ENCODE results near the gene CCDC134.

CCDC134 gene

GRCh38 chr22:41821471-41822316 lies 21.2 kb downstream of the CCDC134 start:
- peaks cover 9% of the 10 kb centered on the region for H3K36me3 Mint-ChIP-seq (ENCODE audit: insufficient read depth)
- ATAC-seq (replicated peaks) = no peak
- H3K9me3 Mint-ChIP-seq = no peaks in the 10 kb centered on the region
- no peak overlapping the region for H3K4me3 Mint-ChIP-seq
- peaks cover 13 to 18% of the 10 kb centered on the region in 2 donors for H3K4me1 Mint-ChIP-seq (ENCODE audit: low read depth in 2 of 2)
- peak overlapping the region; percentile 81 to 88 for H3K27ac Mint-ChIP-seq
- DNase-seq = no peak
- H3K27me3 Mint-ChIP-seq = no peaks in the 10 kb centered on the region

GRCh38 chr22:41822317-41823057 lies 22.0 kb downstream of the CCDC134 start:
- ATAC-seq (replicated peaks) = peak; percentile 95
- Mint-ChIP-seq H3K27me3 (no peaks in the 10 kb centered on the region), H3K9me3 (no peaks in the 10 kb centered on the region), H3K4me3 (no peak overlapping the region), H3K4me1 (ENCODE audit: low read depth in 2 of 2) (peaks cover 13 to 18% of the 10 kb centered on the region in 2 donors), H3K36me3 (ENCODE audit: insufficient read depth) (peaks cover 9% of the 10 kb centered on the region), H3K27ac (peak overlapping the region; percentile 81 to 88)
- peak; percentile 50 to 52 (median 50) for DNase-seq

DNA sequence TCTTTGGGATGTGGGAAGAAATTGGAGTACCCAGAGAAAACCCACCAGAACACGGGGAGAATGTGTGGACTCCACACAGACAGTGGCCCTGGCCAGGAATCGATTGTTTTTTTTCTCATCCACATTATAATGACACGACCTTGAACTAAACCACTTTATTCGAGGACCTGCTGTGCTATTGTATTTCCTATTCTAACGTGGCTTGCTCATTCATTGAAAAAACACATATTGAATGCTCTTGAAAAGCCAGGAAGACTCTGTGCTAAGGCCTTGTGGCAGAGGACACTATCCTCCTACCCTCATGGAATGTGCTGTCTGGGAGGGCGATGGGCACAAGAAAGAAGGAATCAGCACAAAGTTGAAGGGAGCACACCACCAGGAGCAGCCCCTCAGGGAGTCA lies 23.3 kb downstream of the CCDC134 start:
- Mint-ChIP-seq H3K27me3 (no peaks in the 10 kb centered on the region), H3K4me1 (ENCODE audit: low read depth in 2 of 2) (peaks cover 13 to 18% of the 10 kb centered on the region in 2 donors), H3K4me3 (no peak overlapping the region), H3K36me3 (ENCODE audit: insufficient read depth) (peaks cover 9% of the 10 kb centered on the region), H3K27ac (peak overlapping the region; percentile 81 to 85), H3K9me3 (no peaks in the 10 kb centered on the region)
- ATAC-seq (replicated peaks) = no peak
- no peak for DNase-seq

GRCh38 chr22:41825376-41825775 lies 24.9 kb downstream of the CCDC134 start:
- ATAC-seq (replicated peaks) (no peak), DNase-seq (no peak)
- peak overlapping the region in 1 of 2 donors; percentile 81 for H3K27ac Mint-ChIP-seq
- H3K4me1 Mint-ChIP-seq (ENCODE audit: low read depth in 2 of 2) = peaks cover 13 to 18% of the 10 kb centered on the region in 2 donors
- H3K9me3 Mint-ChIP-seq = no peaks in the 10 kb centered on the region
- H3K36me3 Mint-ChIP-seq (ENCODE audit: insufficient read depth) = peaks cover 13% of the 10 kb centered on the region
- no peak overlapping the region for H3K4me3 Mint-ChIP-seq
- no peaks in the 10 kb centered on the region for H3K27me3 Mint-ChIP-seq

DNA sequence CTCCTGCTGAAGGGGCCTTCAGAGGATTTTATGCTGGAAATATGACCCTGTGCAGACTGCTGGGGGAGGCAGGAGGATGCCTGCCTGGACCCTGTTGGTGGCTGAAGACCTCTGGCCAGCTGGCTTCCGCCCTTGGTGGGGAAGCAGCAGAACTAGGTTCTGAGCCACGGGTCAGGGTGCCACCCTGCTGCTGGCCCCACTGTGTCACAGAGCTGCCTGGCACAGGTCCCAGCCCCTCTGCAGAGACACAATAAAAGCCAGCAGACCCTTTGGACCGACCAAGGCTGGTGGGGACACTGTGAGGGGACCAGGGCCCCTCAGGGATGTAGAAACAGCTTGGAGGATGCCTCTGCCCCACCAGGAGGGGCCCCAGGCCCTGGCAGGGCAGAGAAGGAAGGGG lies 25.5 kb downstream of the CCDC134 start:
- Mint-ChIP-seq H3K27ac (no peak overlapping the region), H3K27me3 (no peaks in the 10 kb centered on the region)

DNA sequence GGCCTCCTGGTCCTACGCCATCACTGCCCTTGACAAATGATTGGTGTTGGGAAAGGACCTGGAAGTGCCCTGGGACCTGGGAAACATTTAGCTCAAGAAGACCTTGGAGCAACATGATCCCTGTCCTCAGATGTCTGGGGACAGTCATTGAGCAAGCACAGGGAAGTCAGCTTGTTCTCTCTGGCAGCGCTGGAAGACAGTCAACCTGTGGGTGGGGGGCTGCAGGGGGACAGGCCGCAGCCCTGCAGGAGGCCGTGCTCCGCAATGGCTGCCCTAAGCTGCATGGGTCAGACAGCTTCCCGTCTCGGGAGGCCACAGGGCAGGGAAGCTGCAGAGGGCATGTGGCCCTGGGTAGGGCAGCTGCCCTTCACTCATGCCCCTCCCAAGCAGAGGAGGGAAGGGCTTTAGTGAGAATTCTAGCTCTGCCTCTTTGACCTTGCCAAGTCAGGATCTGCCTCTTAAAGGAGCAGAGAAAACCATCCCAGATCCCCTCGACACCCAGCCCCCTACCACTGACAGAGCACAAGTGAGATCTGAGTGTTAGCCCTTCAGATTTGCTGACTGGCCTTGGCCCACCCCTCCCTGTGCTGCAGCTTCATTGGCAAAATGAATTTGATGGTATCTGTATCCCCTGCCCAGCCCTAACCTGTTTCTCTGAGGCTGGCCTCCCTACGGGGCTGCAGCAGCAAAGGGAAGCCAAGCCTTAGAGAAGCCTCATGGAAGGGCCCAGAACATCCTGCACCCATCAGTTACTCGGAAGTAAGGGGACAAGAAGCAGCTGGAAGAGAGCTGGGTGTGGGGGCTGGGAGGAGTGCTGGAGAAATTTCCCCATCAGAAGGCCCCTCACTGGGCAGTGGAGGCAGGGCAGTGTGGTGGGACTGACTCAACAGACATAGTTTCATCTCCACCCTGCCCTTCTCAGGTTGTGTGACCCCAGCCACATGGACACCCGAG lies 26.2 kb downstream of the CCDC134 start:
- peaks cover 13% of the 10 kb centered on the region for H3K36me3 Mint-ChIP-seq (ENCODE audit: insufficient read depth)

More for the DNA sequence above, 25.5 kb downstream of the CCDC134 start:
- H3K4me1 Mint-ChIP-seq (ENCODE audit: low read depth in 2 of 2) = peaks cover 13 to 18% of the 10 kb centered on the region in 2 donors
- H3K4me3 Mint-ChIP-seq = no peak overlapping the region
- H3K9me3 Mint-ChIP-seq = no peaks in the 10 kb centered on the region
- DNase-seq (no peak), ATAC-seq (replicated peaks) (no peak)
- H3K36me3 Mint-ChIP-seq (ENCODE audit: insufficient read depth) = peaks cover 13% of the 10 kb centered on the region

DNA sequence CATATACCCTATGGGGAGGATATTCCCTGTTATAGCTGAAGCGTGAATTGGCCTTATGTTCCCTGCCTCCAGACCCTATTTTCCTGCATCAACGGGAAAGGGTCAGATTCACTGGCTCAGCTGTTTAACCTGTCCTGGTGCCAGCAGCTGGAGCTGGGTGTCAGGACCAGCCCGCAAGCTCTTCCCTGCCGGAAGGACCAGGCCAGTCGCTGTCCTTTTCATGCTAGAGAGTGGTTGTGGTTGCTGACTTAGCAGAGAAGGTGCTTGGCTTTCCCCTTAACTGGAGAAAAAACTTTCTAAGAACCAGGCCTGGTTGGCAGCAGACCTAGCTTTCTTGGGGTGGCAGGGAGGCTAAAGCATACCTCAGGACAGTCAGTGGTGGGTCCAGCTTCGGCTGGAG lies 27.2 kb downstream of the CCDC134 start:
- Mint-ChIP-seq H3K27ac (peak overlapping the region in 1 of 2 donors; percentile 21), H3K27me3 (no peaks in the 10 kb centered on the region), H3K36me3 (ENCODE audit: insufficient read depth) (peaks cover 20% of the 10 kb centered on the region), H3K4me1 (ENCODE audit: low read depth in 2 of 2) (peaks cover 10% of the 10 kb centered on the region in 2 donors), H3K4me3 (no peak overlapping the region), H3K9me3 (no peaks in the 10 kb centered on the region)
- no peak for ATAC-seq (replicated peaks)
- DNase-seq = no peak

More for the DNA sequence above, 26.2 kb downstream of the CCDC134 start:
- no peaks in the 10 kb centered on the region for H3K27me3 Mint-ChIP-seq
- H3K27ac Mint-ChIP-seq = peak overlapping the region in 1 of 2 donors; percentile 75
- H3K9me3 Mint-ChIP-seq = no peaks in the 10 kb centered on the region
- H3K4me1 Mint-ChIP-seq (ENCODE audit: low read depth in 2 of 2) = peaks cover 9 to 15% of the 10 kb centered on the region in 2 donors
- ATAC-seq (replicated peaks) (no peak), DNase-seq (no peak)
- H3K4me3 Mint-ChIP-seq = no peak overlapping the region

DNA sequence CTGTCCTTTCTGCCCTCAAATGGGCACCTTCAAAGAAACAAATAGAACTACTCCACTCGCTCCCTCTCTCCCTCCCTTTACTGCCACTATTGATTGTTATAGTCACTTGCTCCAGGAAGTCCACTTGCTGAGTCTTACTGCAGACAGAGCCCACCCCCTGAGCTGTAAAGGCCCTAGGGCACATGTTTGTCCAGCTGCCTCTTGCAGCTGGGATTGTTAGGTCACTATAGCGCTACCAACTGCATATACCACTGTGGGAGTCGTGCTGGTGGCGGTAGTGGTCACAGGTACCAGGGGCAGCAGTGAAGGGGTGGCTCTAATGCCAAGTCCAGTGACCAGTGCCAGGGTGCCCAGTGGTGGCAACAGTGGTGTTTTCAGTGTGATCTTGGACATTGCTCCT lies 28.0 kb downstream of the CCDC134 start:
- DNase-seq (no peak), ATAC-seq (replicated peaks) (no peak)
- Mint-ChIP-seq H3K36me3 (ENCODE audit: insufficient read depth) (peaks cover 22% of the 10 kb centered on the region), H3K9me3 (no peaks in the 10 kb centered on the region), H3K27ac (peak overlapping the region in 1 of 2 donors; percentile 21), H3K4me1 (ENCODE audit: low read depth in 2 of 2) (peaks cover 7% of the 10 kb centered on the region in 2 donors), H3K4me3 (no peak overlapping the region), H3K27me3 (no peaks in the 10 kb centered on the region)

DNA sequence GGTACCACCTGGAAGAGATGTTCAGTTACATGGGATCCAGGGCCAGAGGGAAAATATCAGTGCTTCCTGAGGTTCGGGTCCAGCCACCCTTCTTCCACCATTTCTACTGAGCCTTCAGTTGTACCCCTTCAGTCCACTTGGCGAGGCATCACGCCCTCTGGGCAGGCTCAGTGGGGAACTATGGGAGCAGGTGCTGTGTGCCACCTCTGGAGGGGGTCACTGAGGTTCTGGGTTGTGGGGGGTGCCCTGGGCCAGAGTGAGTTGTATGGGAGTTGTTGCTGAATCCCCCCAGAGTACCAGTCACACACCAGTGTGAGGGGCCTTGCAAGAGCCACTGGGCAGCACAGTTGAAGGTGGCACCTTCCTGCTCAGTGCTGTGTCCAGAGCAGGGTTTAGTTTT lies 29.7 kb downstream of the CCDC134 start:
- H3K4me1 Mint-ChIP-seq (ENCODE audit: low read depth in 2 of 2) = peaks cover 14% of the 10 kb centered on the region in 2 donors
- no peaks in the 10 kb centered on the region for H3K27me3 Mint-ChIP-seq
- no peak for ATAC-seq (replicated peaks)
- peak overlapping the region; percentile 53 to 55 for H3K27ac Mint-ChIP-seq
- H3K36me3 Mint-ChIP-seq (ENCODE audit: insufficient read depth) = peaks cover 27% of the 10 kb centered on the region
- H3K9me3 Mint-ChIP-seq = no peaks in the 10 kb centered on the region
- no peak overlapping the region for H3K4me3 Mint-ChIP-seq
- no peak for DNase-seq

DNA sequence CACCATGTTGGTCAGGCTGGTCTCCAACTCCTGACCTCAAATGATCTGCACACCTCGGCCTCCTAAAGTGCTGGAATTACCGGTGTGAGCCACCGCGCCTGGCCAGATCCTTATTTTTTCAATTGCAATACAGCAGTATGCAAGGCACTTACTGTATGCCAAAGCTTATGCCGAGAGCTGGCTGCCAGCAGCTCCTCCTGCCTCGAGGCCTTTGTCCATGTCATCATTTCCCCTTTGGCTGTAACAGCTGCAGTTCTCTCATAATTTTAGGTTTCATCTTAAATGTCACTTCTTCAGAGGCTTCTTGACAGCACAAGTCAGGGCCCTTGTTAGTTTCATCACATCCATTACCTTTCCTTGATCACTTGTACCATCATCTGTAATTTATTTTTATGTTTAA lies 30.9 kb downstream of the CCDC134 start:
- H3K9me3 Mint-ChIP-seq = no peaks in the 10 kb centered on the region

GRCh38 chr22:41831828-41832552 lies 31.5 kb downstream of the CCDC134 start:
- peaks cover 19 to 20% of the 10 kb centered on the region in 2 donors for H3K4me1 Mint-ChIP-seq (ENCODE audit: low read depth in 2 of 2)
- peak overlapping the region; percentile 99 to 100 for H3K27ac Mint-ChIP-seq
- H3K27me3 Mint-ChIP-seq = no peaks in the 10 kb centered on the region
- peak overlapping the region; percentile 93 to 96 for H3K4me3 Mint-ChIP-seq
- H3K9me3 Mint-ChIP-seq = no peaks in the 10 kb centered on the region
- ATAC-seq (replicated peaks) (no peak), DNase-seq (no peak)
- H3K36me3 Mint-ChIP-seq (ENCODE audit: insufficient read depth) = peaks cover 26% of the 10 kb centered on the region

More for the DNA sequence above, 30.9 kb downstream of the CCDC134 start:
- Mint-ChIP-seq H3K4me3 (peak overlapping the region in 1 of 2 donors; percentile 96), H3K36me3 (ENCODE audit: insufficient read depth) (peaks cover 24% of the 10 kb centered on the region), H3K27ac (peak overlapping the region in 1 of 2 donors; percentile 99), H3K27me3 (no peaks in the 10 kb centered on the region), H3K4me1 (ENCODE audit: low read depth in 2 of 2) (peaks cover 14 to 15% of the 10 kb centered on the region in 2 donors)
- no peak for ATAC-seq (replicated peaks)
- DNase-seq = no peak

- Mint-ChIP-seq H3K9me3 (no peaks in the 10 kb centered on the region), H3K27ac (peak within 1 kb of the TSS; percentile 99 to 100), H3K4me3 (peak within 1 kb of the TSS; percentile 93 to 96), H3K4me1 (ENCODE audit: low read depth in 2 of 2) (peaks cover 19 to 20% of the 10 kb centered on the region in 2 donors), H3K27me3 (no peaks in the 10 kb centered on the region), H3K36me3 (ENCODE audit: insufficient read depth) (peaks cover 32% of the 10 kb centered on the region)
- DNase-seq (peak; percentile 96 to 99 (median 97)), ATAC-seq (replicated peaks) (peak; percentile 91)
Measured at GRCh38 chr22:41832553-41833368, 32.3 kb downstream of the CCDC134 start, which contains the start of gene SREBF2. TSS of gene SREBF2 (plus strand) at chr22:41833105. CDS start at chr22:41833271, 166 bp downstream.
